NCI-H1436 treated with DMSO at 0.1 percent for 48 hours (cell line): ENCODE results near the gene PRICKLE2.

Experiments used
- DNase-seq: peaks from one replicate; lab custom pipeline; 2025; lab: John Stamatoyannopoulos, UW

Gene PRICKLE2

GRCh38 chr3:64067506-64068346 lies 157.5 kb downstream of the PRICKLE2 start:
- no peak for DNase-seq

GRCh38 chr3:64064804-64065203 lies 160.5 kb downstream of the PRICKLE2 start:
- DNase-seq: no peak

- DNase-seq: no peak
Observed at GRCh38 chr3:64063983-64064438, 161.3 kb downstream of the PRICKLE2 start.

- DNase-seq: no peak
Observed at GRCh38 chr3:64063207-64063982, 161.9 kb downstream of the PRICKLE2 start.

- no peak for DNase-seq
Observed at GRCh38 chr3:64061628-64062027, 163.6 kb downstream of the PRICKLE2 start.

- no peak for DNase-seq
Observed at GRCh38 chr3:64059484-64060175, 165.6 kb downstream of the PRICKLE2 start.

GRCh38 chr3:64058566-64058965 lies 166.7 kb downstream of the PRICKLE2 start:
- DNase-seq: peak; percentile 0

- DNase-seq: no peak
Observed at GRCh38 chr3:64057231-64057630, 168.0 kb downstream of the PRICKLE2 start.

- DNase-seq: no peak
Observed at GRCh38 chr3:64056606-64057180, 168.6 kb downstream of the PRICKLE2 start.

- DNase-seq: no peak
Observed at GRCh38 chr3:64055076-64055475, 170.2 kb downstream of the PRICKLE2 start.

GRCh38 chr3:64054488-64054887 lies 170.8 kb downstream of the PRICKLE2 start:
- no peak for DNase-seq

- DNase-seq: no peak
Observed at GRCh38 chr3:64053581-64053980, 171.7 kb downstream of the PRICKLE2 start.

- DNase-seq: no peak
Observed at GRCh38 chr3:64053117-64053516, 172.1 kb downstream of the PRICKLE2 start.

- DNase-seq: no peak
Observed at GRCh38 chr3:64049832-64050231, 175.4 kb downstream of the PRICKLE2 start.

GRCh38 chr3:64049136-64049535 lies 176.1 kb downstream of the PRICKLE2 start:
- DNase-seq: no peak

- DNase-seq: no peak
Observed at GRCh38 chr3:64048631-64049061, 176.6 kb downstream of the PRICKLE2 start.

- no peak for DNase-seq
Observed at GRCh38 chr3:64047787-64048186, 177.5 kb downstream of the PRICKLE2 start.

- no peak for DNase-seq
Observed at GRCh38 chr3:64046996-64047594, 178.2 kb downstream of the PRICKLE2 start.

- DNase-seq: no peak
Observed at GRCh38 chr3:64046592-64046991, 178.7 kb downstream of the PRICKLE2 start.

- DNase-seq: no peak
Observed at GRCh38 chr3:64042952-64043351, 182.3 kb downstream of the PRICKLE2 start.
